ENCODE results near the gene LAIR1.

DNA sequence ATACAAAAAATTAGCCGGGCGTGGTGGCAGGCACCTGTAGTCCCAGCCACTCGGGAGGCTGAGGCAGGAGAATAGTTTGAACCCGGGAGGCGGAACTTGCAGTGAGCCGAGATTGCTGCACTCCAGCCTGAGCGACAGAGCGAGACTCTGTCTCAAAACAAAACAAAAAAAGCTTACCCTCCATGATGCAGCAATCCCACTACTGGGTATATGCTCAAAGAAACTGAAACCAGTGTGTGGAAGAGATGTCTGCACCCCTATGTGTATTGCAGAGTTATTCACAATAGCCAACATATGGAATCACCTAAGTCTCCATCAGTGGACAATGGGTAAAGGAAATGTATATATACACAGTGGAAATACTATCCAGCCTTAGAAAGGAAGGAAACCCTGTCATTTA lies 31.0 kb upstream of the LAIR1 start:
- TF ChIP-seq, protein P1, sequence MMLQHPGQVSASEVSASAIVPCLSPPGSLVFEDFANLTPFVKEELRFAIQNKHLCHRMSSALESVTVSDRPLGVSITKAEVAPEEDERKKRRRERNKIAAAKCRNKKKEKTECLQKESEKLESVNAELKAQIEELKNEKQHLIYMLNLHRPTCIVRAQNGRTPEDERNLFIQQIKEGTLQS (IDR thresholded peaks at IDR 0.05), result no peak
- TF ChIP-seq CTCF (IDR thresholded peaks at IDR 0.05; ENCODE audit: low read depth, low read length, missing input control), result no peak
- TF ChIP-seq RAD21 (IDR thresholded peaks at IDR 0.05), result no peak
- no peak for TF ChIP-seq HNF4G (IDR thresholded peaks at IDR 0.05)
- TF ChIP-seq JUND (IDR thresholded peaks at IDR 0.05), result no peak
- TF ChIP-seq REST (IDR thresholded peaks at IDR 0.05), result no peak
- TF ChIP-seq, protein P2, sequence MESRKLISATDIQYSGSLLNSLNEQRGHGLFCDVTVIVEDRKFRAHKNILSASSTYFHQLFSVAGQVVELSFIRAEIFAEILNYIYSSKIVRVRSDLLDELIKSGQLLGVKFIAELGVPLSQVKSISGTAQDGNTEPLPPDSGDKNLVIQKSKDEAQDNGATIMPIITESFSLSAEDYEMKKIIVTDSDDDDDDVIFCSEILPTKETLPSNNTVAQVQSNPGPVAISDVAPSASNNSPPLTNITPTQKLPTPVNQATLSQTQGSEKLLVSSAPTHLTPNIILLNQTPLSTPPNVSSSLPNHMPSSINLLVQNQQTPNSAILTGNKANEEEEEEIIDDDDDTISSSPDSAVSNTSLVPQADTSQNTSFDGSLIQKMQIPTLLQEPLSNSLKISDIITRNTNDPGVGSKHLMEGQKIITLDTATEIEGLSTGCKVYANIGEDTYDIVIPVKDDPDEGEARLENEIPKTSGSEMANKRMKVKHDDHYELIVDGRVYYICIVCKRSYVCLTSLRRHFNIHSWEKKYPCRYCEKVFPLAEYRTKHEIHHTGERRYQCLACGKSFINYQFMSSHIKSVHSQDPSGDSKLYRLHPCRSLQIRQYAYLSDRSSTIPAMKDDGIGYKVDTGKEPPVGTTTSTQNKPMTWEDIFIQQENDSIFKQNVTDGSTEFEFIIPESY (IDR thresholded peaks at IDR 0.05), result no peak
- TF ChIP-seq TAF1 (conservative IDR thresholded peaks at IDR 0.05), result no peak
- no peak for TF ChIP-seq GABPA (IDR thresholded peaks at IDR 0.05 in 1 of 2, conservative IDR thresholded peaks at IDR 0.05 in 1 of 2)
- TF ChIP-seq MAX (IDR thresholded peaks at IDR 0.05), result no peak
- TF ChIP-seq SP1 (IDR thresholded peaks at IDR 0.05), result no peak

All from liver (tissue), 3 donors.